GM19455 (cell line): ENCODE results near the gene SMAD7.

Experiments
- ATAC-seq: cut with Tn5 transposase; IDR thresholded peaks from one replicate; pipeline ENCODE4 v1.9.1; 2021; ENCODE audit not compliant: unreplicated experiment

SMAD7 gene

GRCh38 chr18:48917579-48918517 lies 32.9 kb downstream of the SMAD7 start:
- no peak for ATAC-seq

GRCh38 chr18:48915626-48916425 lies 34.9 kb downstream of the SMAD7 start:
- no peak for ATAC-seq

- no peak for ATAC-seq
Measured at GRCh38 chr18:48914581-48915251, 36.0 kb downstream of the SMAD7 start.

- no peak for ATAC-seq
Measured at GRCh38 chr18:48913775-48914174, 37.0 kb downstream of the SMAD7 start.

GRCh38 chr18:48913201-48913600 lies 37.6 kb downstream of the SMAD7 start:
- no peak for ATAC-seq

GRCh38 chr18:48910972-48911545 lies 39.7 kb downstream of the SMAD7 start:
- ATAC-seq, result no peak

- ATAC-seq, result no peak
Measured at GRCh38 chr18:48909721-48910120, 41.0 kb downstream of the SMAD7 start.

GRCh38 chr18:48908916-48909315 lies 41.8 kb downstream of the SMAD7 start:
- no peak for ATAC-seq

- ATAC-seq, result no peak
Measured at GRCh38 chr18:48905513-48905912, 45.3 kb downstream of the SMAD7 start.

- no peak for ATAC-seq
Measured at GRCh38 chr18:48904847-48905394, 45.8 kb downstream of the SMAD7 start.

GRCh38 chr18:48904091-48904490 lies 46.7 kb downstream of the SMAD7 start:
- no peak for ATAC-seq

GRCh38 chr18:48902856-48903601 lies 47.7 kb downstream of the SMAD7 start:
- no peak for ATAC-seq

- ATAC-seq, result no peak
Measured at GRCh38 chr18:48902023-48902855, 48.5 kb downstream of the SMAD7 start.

- no peak for ATAC-seq
Measured at GRCh38 chr18:48901145-48902022, 49.4 kb downstream of the SMAD7 start.

- no peak for ATAC-seq
Measured at GRCh38 chr18:48900469-48900868, 50.3 kb downstream of the SMAD7 start.

GRCh38 chr18:48899558-48900174 lies 51.1 kb downstream of the SMAD7 start:
- ATAC-seq, result no peak

- no peak for ATAC-seq
Measured at GRCh38 chr18:48898521-48898920, 52.2 kb downstream of the SMAD7 start.

GRCh38 chr18:48897531-48897930 lies 53.2 kb downstream of the SMAD7 start:
- no peak for ATAC-seq
